ENCODE data around the gene PDILT.

Gene PDILT

DNA sequence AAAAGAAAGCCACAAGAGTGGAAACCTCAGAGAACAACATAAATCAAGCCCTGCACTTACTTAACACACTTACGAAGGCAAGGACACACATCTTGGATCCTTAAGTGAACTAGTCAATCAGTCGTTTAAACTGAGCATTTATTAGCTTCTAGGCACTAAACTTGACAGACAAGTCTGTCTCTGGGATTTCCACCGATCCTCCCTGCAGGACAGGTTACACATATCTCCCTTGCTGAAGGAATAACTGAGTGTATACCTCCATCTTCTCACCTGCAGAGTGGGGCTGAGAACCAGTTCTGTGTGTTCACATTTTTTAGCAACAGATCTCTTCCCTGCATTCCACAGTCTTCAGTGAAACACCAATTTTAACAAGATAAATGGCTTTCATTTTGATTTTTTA lies 86.1 kb downstream of the PDILT start:
- no peaks in the 10 kb centered on the region for H3K27me3 ChIP-seq (ENCODE audit: insufficient read depth, low read length)
- H3K9me2 ChIP-seq (ENCODE audit: low read depth, low read length): no peaks in the 10 kb centered on the region
- H3K9ac ChIP-seq (ENCODE audit: low read length): no peak overlapping the region
- no peaks in the 10 kb centered on the region for H3K36me3 ChIP-seq (ENCODE audit: insufficient read depth, low read length)
- H3F3A ChIP-seq (ENCODE audit: insufficient read depth, low read length): no peaks in the 10 kb centered on the region
- H3K79me2 ChIP-seq (ENCODE audit: insufficient read depth, low read length): no peaks in the 10 kb centered on the region
- H4K20me1 ChIP-seq (ENCODE audit: insufficient read depth, low read length): no peaks in the 10 kb centered on the region
- H3K4me2 ChIP-seq (ENCODE audit: low read length): no peak overlapping the region
- no peak overlapping the region for H2AFZ ChIP-seq (ENCODE audit: low read length)
- H3K4me1 ChIP-seq (ENCODE audit: insufficient read depth, low read length, severe bottlenecking): no peaks in the 10 kb centered on the region
- no peaks in the 10 kb centered on the region for H3K9me3 ChIP-seq (ENCODE audit: low read length)
- H3K27ac ChIP-seq (ENCODE audit: low read depth, low read length, poor library complexity, severe bottlenecking): no peak overlapping the region
- H3K4me3 ChIP-seq (ENCODE audit: low read depth, low read length, poor library complexity, severe bottlenecking): no peak overlapping the region
- TF ChIP-seq EZH2 (IDR thresholded peaks at IDR 0.05; ENCODE audit: borderline replicate concordance, low read length): no peak
- TF ChIP-seq, protein P1, sequence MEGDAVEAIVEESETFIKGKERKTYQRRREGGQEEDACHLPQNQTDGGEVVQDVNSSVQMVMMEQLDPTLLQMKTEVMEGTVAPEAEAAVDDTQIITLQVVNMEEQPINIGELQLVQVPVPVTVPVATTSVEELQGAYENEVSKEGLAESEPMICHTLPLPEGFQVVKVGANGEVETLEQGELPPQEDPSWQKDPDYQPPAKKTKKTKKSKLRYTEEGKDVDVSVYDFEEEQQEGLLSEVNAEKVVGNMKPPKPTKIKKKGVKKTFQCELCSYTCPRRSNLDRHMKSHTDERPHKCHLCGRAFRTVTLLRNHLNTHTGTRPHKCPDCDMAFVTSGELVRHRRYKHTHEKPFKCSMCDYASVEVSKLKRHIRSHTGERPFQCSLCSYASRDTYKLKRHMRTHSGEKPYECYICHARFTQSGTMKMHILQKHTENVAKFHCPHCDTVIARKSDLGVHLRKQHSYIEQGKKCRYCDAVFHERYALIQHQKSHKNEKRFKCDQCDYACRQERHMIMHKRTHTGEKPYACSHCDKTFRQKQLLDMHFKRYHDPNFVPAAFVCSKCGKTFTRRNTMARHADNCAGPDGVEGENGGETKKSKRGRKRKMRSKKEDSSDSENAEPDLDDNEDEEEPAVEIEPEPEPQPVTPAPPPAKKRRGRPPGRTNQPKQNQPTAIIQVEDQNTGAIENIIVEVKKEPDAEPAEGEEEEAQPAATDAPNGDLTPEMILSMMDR (IDR thresholded peaks at IDR 0.05; ENCODE audit: low read length): no peak

DNA sequence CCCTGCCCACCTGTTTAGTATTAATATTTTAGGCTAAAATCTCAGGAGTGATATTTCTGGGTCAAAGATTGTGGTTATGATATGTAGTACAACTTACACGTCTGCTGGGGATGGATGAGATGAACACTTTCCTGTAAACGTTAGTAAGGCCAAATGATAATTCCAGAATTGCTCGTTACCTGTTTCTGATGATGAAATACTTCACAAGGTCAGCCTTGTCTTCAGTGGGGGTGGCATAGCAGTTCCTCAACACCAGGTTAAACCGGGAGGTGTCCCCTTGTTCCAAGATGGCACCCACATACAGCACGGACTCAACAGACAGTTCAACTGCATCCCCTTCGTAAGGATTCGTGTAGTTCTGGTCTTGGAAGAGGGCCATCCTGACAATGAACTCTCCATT lies 86.5 kb downstream of the PDILT start:
- no peaks in the 10 kb centered on the region for H3K36me3 ChIP-seq (ENCODE audit: insufficient read depth, low read length)
- no peak overlapping the region for H2AFZ ChIP-seq (ENCODE audit: low read length)
- H3K27me3 ChIP-seq (ENCODE audit: insufficient read depth, low read length): no peaks in the 10 kb centered on the region
- no peaks in the 10 kb centered on the region for H3K9me3 ChIP-seq (ENCODE audit: low read length)
- no peak overlapping the region for H3K9ac ChIP-seq (ENCODE audit: low read length)
- H3K79me2 ChIP-seq (ENCODE audit: insufficient read depth, low read length): no peaks in the 10 kb centered on the region
- no peak overlapping the region for H3K4me2 ChIP-seq (ENCODE audit: low read length)
- no peaks in the 10 kb centered on the region for H3K9me2 ChIP-seq (ENCODE audit: low read depth, low read length)
- TF ChIP-seq EZH2 (IDR thresholded peaks at IDR 0.05; ENCODE audit: borderline replicate concordance, low read length): no peak
- TF ChIP-seq, protein P1 (IDR thresholded peaks at IDR 0.05; ENCODE audit: low read length): no peak
- no peak overlapping the region for H3K27ac ChIP-seq (ENCODE audit: low read depth, low read length, poor library complexity, severe bottlenecking)
- H3K4me3 ChIP-seq (ENCODE audit: low read depth, low read length, poor library complexity, severe bottlenecking): no peak overlapping the region
- H4K20me1 ChIP-seq (ENCODE audit: insufficient read depth, low read length): no peaks in the 10 kb centered on the region
- H3F3A ChIP-seq (ENCODE audit: insufficient read depth, low read length): no peaks in the 10 kb centered on the region
- H3K4me1 ChIP-seq (ENCODE audit: insufficient read depth, low read length, severe bottlenecking): no peaks in the 10 kb centered on the region

DNA sequence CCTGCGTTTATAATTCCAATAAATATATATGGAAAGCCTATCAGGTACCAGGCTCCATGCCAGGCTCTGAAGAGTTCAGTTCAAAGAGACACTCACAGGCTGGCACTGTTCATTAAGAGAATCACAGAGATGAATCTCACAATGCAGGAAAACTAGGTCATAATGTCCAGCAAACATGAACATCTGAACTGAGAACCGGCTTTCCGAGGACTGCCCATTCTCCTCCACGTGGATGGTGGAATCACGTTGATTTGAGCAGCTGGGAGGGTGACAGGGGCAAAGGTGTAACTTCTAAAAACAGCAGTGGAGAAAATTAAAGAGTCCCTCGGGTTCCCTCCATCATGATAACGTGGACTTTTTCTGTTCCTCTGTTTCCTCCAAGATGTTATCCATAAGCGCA lies 87.4 kb downstream of the PDILT start:
- Histone ChIP-seq H4K20me1 (ENCODE audit: insufficient read depth, low read length) (no peaks in the 10 kb centered on the region), H3F3A (ENCODE audit: insufficient read depth, low read length) (no peaks in the 10 kb centered on the region), H3K36me3 (ENCODE audit: insufficient read depth, low read length) (no peaks in the 10 kb centered on the region), H3K4me2 (ENCODE audit: low read length) (no peak overlapping the region), H3K27ac (ENCODE audit: low read depth, low read length, poor library complexity, severe bottlenecking) (no peak overlapping the region), H3K27me3 (ENCODE audit: insufficient read depth, low read length) (no peaks in the 10 kb centered on the region), H3K9ac (ENCODE audit: low read length) (no peak overlapping the region), H3K9me2 (ENCODE audit: low read depth, low read length) (no peaks in the 10 kb centered on the region), H3K9me3 (ENCODE audit: low read length) (no peaks in the 10 kb centered on the region), H2AFZ (ENCODE audit: low read length) (no peak overlapping the region), H3K4me1 (ENCODE audit: insufficient read depth, low read length, severe bottlenecking) (no peaks in the 10 kb centered on the region), H3K4me3 (ENCODE audit: low read depth, low read length, poor library complexity, severe bottlenecking) (no peak overlapping the region), H3K79me2 (ENCODE audit: insufficient read depth, low read length) (no peaks in the 10 kb centered on the region)
- TF ChIP-seq EZH2 (IDR thresholded peaks at IDR 0.05; ENCODE audit: borderline replicate concordance, low read length): no peak
- TF ChIP-seq, protein P1 (IDR thresholded peaks at IDR 0.05; ENCODE audit: low read length): no peak

Measured in OCI-LY1 (cell line).